SK-N-SH (cell line): ENCODE measurements around the gene CPN1.

Experiments used
- EP300 ChIP-seq, 2 experiments: IDR thresholded peaks; 2 replicates each; pipeline versions ENCODE4 v1.4.0 to v1.6.1; 2012; ENCODE audit warnings: borderline replicate concordance in 1 of 2, low read depth in 1 of 2, low read length in 1 of 2
- EZH2phosphoT487 ChIP-seq: fragments of 200-600 bp; sonication (generic); IDR thresholded peaks from 2 replicates; pipeline ENCODE4 v1.6.1; 2017; ENCODE audit warnings: low read depth, mixed run types, mild to moderate bottlenecking, antibody characterized with exemption, moderate library complexity, borderline replicate concordance
- FOXM1 ChIP-seq: IDR thresholded peaks from 2 replicates; pipeline ENCODE4 v1.4.0; 2012; ENCODE audit warnings: low read depth, mild to moderate bottlenecking
- MEF2A ChIP-seq: IDR thresholded peaks from 2 replicates; pipeline ENCODE4 v1.4.0; 2012; ENCODE audit warnings: low read depth, borderline replicate concordance
- MXI1 ChIP-seq: IDR thresholded peaks from 2 replicates; pipeline ENCODE4 v1.6.1; 2012; ENCODE audit warnings: mild to moderate bottlenecking, low read depth, low read length, improper control_type of control experiment
- POLR2AphosphoS5 ChIP-seq: IDR thresholded peaks from 2 replicates; pipeline ENCODE4 v1.6.1; 2012; ENCODE audit warnings: low read depth, low read length
- RAD21 ChIP-seq: IDR thresholded peaks from 2 replicates; pipeline ENCODE4 v1.6.1; 2012; ENCODE audit warnings: mild to moderate bottlenecking, low read length
- RCOR1 ChIP-seq: fragments of 150-350 bp; IDR thresholded peaks from 2 replicates; pipeline ENCODE4 v1.6.1; 2017; ENCODE audit warnings: antibody characterized with exemption, low read length
- RFX5 ChIP-seq: IDR thresholded peaks from 2 replicates; pipeline ENCODE4 v1.6.1; 2012; ENCODE audit warnings: mild to moderate bottlenecking, improper control_type of control experiment, low read length
- SIN3A ChIP-seq: IDR thresholded peaks from 2 replicates; pipeline ENCODE4 v1.6.1; 2012; ENCODE audit warnings: low read depth, mild to moderate bottlenecking, low read length, moderate library complexity, borderline replicate concordance
- TAF1 ChIP-seq: IDR thresholded peaks from 2 replicates; pipeline ENCODE4 v1.6.1; 2012; ENCODE audit warnings: low read depth, mild to moderate bottlenecking, low read length, moderate library complexity, borderline replicate concordance
- TEAD4 ChIP-seq: IDR thresholded peaks from 2 replicates; pipeline ENCODE4 v1.4.0; 2012; ENCODE audit warnings: mild to moderate bottlenecking, borderline replicate concordance; ENCODE audit not compliant: insufficient read depth
- ZBTB33 ChIP-seq: IDR thresholded peaks from 2 replicates; pipeline ENCODE4 v1.4.0; 2012; ENCODE audit warnings: low read depth, borderline replicate concordance
- TF ChIP-seq, protein P1 (sequence below): fragments of 200-600 bp; sonication (generic); IDR thresholded peaks from 2 replicates; pipeline ENCODE4 v1.6.1; 2017; ENCODE audit warnings: antibody characterized with exemption, mild to moderate bottlenecking, moderate library complexity

- TF ChIP-seq, protein P1, sequence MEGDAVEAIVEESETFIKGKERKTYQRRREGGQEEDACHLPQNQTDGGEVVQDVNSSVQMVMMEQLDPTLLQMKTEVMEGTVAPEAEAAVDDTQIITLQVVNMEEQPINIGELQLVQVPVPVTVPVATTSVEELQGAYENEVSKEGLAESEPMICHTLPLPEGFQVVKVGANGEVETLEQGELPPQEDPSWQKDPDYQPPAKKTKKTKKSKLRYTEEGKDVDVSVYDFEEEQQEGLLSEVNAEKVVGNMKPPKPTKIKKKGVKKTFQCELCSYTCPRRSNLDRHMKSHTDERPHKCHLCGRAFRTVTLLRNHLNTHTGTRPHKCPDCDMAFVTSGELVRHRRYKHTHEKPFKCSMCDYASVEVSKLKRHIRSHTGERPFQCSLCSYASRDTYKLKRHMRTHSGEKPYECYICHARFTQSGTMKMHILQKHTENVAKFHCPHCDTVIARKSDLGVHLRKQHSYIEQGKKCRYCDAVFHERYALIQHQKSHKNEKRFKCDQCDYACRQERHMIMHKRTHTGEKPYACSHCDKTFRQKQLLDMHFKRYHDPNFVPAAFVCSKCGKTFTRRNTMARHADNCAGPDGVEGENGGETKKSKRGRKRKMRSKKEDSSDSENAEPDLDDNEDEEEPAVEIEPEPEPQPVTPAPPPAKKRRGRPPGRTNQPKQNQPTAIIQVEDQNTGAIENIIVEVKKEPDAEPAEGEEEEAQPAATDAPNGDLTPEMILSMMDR: no peak
- TF ChIP-seq POLR2AphosphoS5: no peak
- no peak for TF ChIP-seq EP300 (IDR thresholded peaks at IDR 0.05; ENCODE audit: borderline replicate concordance in 1 of 2, low read depth in 1 of 2, low read length in 1 of 2)
- no peak for TF ChIP-seq EZH2phosphoT487
- no peak for TF ChIP-seq MEF2A
- no peak for TF ChIP-seq MXI1
- TF ChIP-seq SIN3A: no peak
- TF ChIP-seq TAF1: no peak
- TF ChIP-seq RAD21: no peak
- TF ChIP-seq FOXM1: no peak
- no peak for TF ChIP-seq RCOR1
- no peak for TF ChIP-seq ZBTB33
- no peak for TF ChIP-seq RFX5
- no peak for TF ChIP-seq TEAD4
Observed at GRCh38 chr10:100114460-100114859, 32.8 kb upstream of the CPN1 start.
